ENCODE measurements around the gene SLC7A6OS.

SLC7A6OS gene

GRCh38 chr16:68249371-68249770, 61.4 kb downstream of the SLC7A6OS start:
- DNase-seq = no peak
